Psoas muscle (tissue), 8 donors: ENCODE measurements around the gene CAMTA1. TPM values are rescaled to one million over a fixed set of nuclear protein-coding genes. Genes with fewer than 3 reads are reported as not detected.

Experiments
- ATAC-seq, 4 donors: fragments of 200-7000 bp; cut with Tn5 transposase; one replicate each; pipeline ENCODE4 v1.9.1; 2020; ENCODE audit warnings: moderate library complexity in 3 of 4, mild to moderate bottlenecking in 2 of 4
- DNase-seq, 2 donors: peaks; one replicate each; pipeline ENCODE4 v3.0.0-alpha.2; 2020
- H3K27ac ChIP-seq: fragments of 200-600 bp; one replicate; pipeline ENCODE4 v1.8.0; 2022
- H3K27me3 ChIP-seq, 3 donors: fragments of 200-600 bp in 1 of 3; one replicate each; pipeline versions ENCODE4 v1.6.1 to v1.8.0; 2013 to 2022; ENCODE audit warnings: low read length in 2 of 3, mild to moderate bottlenecking in 2 of 3, moderate library complexity in 1 of 3; ENCODE audit not compliant: insufficient read depth in 3 of 3
- H3K36me3 ChIP-seq, 2 donors: fragments of 200-600 bp in 1 of 2; one replicate each; pipeline versions ENCODE4 v1.6.1 to v1.8.0; 2013 to 2022; ENCODE audit warnings: low read depth in 1 of 2, mild to moderate bottlenecking in 1 of 2, moderate library complexity in 1 of 2; ENCODE audit not compliant: insufficient read depth in 1 of 2
- H3K4me1 ChIP-seq: fragments of 200-600 bp; one replicate; pipeline ENCODE4 v1.8.0; 2022
- H3K4me3 ChIP-seq: fragments of 200-600 bp; one replicate; pipeline ENCODE4 v1.8.0; 2022; ENCODE audit warnings: mild to moderate bottlenecking
- H3K9me3 ChIP-seq: fragments of 200-600 bp; one replicate; pipeline ENCODE4 v1.8.0; 2022
- CTCF ChIP-seq: fragments of 200-600 bp; IDR thresholded peaks from one replicate; pipeline ENCODE4 v1.8.0; 2022; ENCODE audit warnings: antibody characterized with exemption
- WGBS, 3 donors: extraction: QIAGEN DNeasy Blood & Tissue Kit; methylation state at CpG; one replicate each; pipeline versions ENCODE4 v1.1.6 to v1.1.7; 2013; 5-methylcytosine and 5-hydroxymethylcytosine counted together
- intact Hi-C, 2 donors: fragments of 100-400 bp; cut with DNase I; formaldehyde crosslinking; loops; one replicate each; pipeline versions ENCODE4 v1.11.0 to v1.14.2; 2022
- polyA plus RNA-seq, 3 donors: library from polyadenylated mRNA; stranded (reverse); fragments of 200-250 nt; gene quantifications; one replicate each; pipeline ENCODE4 v1.2.3, GENCODE V29; 2013
- total RNA-seq, 4 donors: library from RNA; stranded (reverse); fragmentation: NEBNext Ultra II Directional in 2 of 4; extraction: Animal tissue kit (Norgen Biotek cat#: 25700) in 2 of 4; gene quantifications; one replicate each; pipeline versions ENCODE4 v1.2.1 to v1.2.4, GENCODE V29; 2021 to 2023
- donor health status: healthy with polysubstance abuse.
- donor health status: DM: no; HTN: no; CAD: no; lungs with moderate emphysema.
- donor health status: Bipolar disorder and iron deficiency.
- donor health status: healthy.
- donor health status: DM: yes; HTN: yes; CAD: no.
- donor health status: DM: no; HTN: no; CAD: no.
- donor health status: DM: no; HTN: no; CAD: no.
- donor health status: DM: yes; HTN: yes; CAD: no.

CAMTA1 gene
- total and polyA plus RNA-seq, 7 donors: 64.6 to 206 (median 76.5) TPM

DNA sequence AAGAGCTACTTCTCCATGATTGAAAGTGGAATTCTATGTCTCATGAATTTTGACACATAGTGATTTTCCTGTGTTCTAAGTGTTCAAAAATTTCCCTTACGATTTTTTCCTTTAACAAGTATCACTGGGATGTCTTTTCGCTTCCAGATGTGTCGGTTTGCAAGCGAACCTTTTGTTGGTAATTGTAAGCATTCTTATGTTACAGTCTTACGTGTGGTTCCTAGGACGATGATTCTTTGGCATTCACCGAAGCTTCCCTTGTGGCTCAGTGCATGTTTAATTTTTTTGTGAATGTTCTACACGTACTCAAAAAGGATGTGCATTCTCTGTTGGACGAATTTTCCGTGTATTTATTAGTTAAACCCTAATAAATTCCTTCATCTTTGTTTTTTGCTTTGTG lies 211.6 kb downstream of the CAMTA1 start:
- Histone ChIP-seq H3K9me3 (peaks cover 8% of the 10 kb centered on the region), H3K27ac (no peak overlapping the region), H3K36me3 (no peaks in the 10 kb centered on the region), H3K27me3 (no peaks in the 10 kb centered on the region), H3K4me1 (no peaks in the 10 kb centered on the region), H3K4me3 (no peak overlapping the region)
- DNase-seq: no peak
- ATAC-seq: no peak
- no peak for TF ChIP-seq CTCF
- intact Hi-C loops: no loop called here
- 42 to 45% (median 43%) methylated on average over 10 of the region's 10 CpGs for WGBS, 3 donors

DNA sequence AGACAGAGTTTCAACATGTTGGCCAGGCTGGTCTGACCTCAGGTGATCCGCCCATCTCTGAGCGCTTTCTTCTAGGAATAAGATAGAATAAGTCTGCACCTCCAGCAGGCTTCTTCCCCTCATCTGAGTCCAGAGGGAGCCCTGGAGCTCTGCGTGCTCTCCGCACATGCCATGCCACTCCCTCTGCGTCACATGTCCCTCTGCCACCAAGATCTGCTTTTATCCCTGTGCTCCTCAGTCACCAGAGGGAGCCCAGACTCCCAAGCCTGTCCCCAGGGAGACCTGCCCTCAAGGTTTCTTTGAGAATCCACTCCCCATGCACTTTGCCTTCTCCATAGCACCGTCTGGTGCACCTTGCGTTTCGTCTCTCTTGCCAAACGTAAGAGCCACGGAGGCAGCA lies 213.0 kb downstream of the CAMTA1 start:
- no peak overlapping the region for H3K4me3 ChIP-seq
- intact Hi-C loops: no loop called here
- DNase-seq: no peak
- TF ChIP-seq CTCF: no peak
- no peak overlapping the region for H3K27ac ChIP-seq
- H3K4me1 ChIP-seq: no peaks in the 10 kb centered on the region
- WGBS, 3 donors: 69 to 74% (median 70%) methylated on average over 10 of the region's 10 CpGs
- no peaks in the 10 kb centered on the region for H3K36me3 ChIP-seq
- H3K27me3 ChIP-seq: no peaks in the 10 kb centered on the region
- H3K9me3 ChIP-seq: peaks cover 5% of the 10 kb centered on the region
- peak in 2 of 4 donors; percentile 38 to 68 for ATAC-seq

GRCh38 chr1:6999826-7000225 lies 214.6 kb downstream of the CAMTA1 start:
- intact Hi-C loops: no loop called here
- Histone ChIP-seq H3K27ac (no peak overlapping the region), H3K9me3 (no peaks in the 10 kb centered on the region), H3K4me3 (no peak overlapping the region), H3K4me1 (peaks cover 6% of the 10 kb centered on the region), H3K36me3 (no peaks in the 10 kb centered on the region), H3K27me3 (no peaks in the 10 kb centered on the region)
- WGBS, 3 donors: 89 to 93% (median 92%) methylated on average over 5 to 6 of the region's 6 CpGs
- no peak for DNase-seq
- no peak for ATAC-seq
- no peak for TF ChIP-seq CTCF

DNA sequence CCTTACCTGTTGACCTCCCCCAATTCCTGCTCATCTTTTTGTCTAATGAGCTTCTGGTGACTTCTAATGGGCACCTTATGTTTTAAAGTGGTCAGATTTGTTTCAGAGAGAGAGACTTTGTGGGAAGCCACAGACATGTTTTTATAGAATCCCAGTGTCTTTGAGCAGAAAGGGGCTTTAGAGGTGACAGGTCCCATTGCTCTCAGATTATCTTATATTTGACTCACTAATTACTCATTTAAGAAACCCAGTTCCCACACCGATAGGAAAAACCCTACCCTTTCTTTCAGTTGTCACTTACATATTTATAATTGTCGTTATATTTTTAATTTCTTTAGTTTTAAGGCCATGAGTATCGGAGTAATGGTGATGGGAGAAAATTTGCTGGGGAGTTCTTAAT lies 215.5 kb downstream of the CAMTA1 start:
- Histone ChIP-seq H3K9me3 (no peaks in the 10 kb centered on the region), H3K27ac (no peak overlapping the region), H3K4me1 (peaks cover 6% of the 10 kb centered on the region), H3K4me3 (no peak overlapping the region), H3K27me3 (no peaks in the 10 kb centered on the region), H3K36me3 (no peaks in the 10 kb centered on the region)
- ATAC-seq: no peak
- no peak for TF ChIP-seq CTCF
- WGBS, 3 donors: 92% methylated on average over 3 of the region's 3 CpGs
- no peak for DNase-seq
- intact Hi-C loops: no loop called here

GRCh38 chr1:7002728-7003127 lies 217.5 kb downstream of the CAMTA1 start:
- DNase-seq: no peak
- no peak for TF ChIP-seq CTCF
- H3K36me3 ChIP-seq: no peaks in the 10 kb centered on the region
- ATAC-seq: no peak
- no peak overlapping the region for H3K4me3 ChIP-seq
- 81 to 90% (median 83%) methylated on average over 8 of the region's 8 CpGs for WGBS, 3 donors
- no peaks in the 10 kb centered on the region for H3K9me3 ChIP-seq
- peaks cover 6% of the 10 kb centered on the region for H3K4me1 ChIP-seq
- no peaks in the 10 kb centered on the region for H3K27me3 ChIP-seq
- intact Hi-C loops: no loop called here
- no peak overlapping the region for H3K27ac ChIP-seq
